ENCODE data around the gene RFPL2.

DNA sequence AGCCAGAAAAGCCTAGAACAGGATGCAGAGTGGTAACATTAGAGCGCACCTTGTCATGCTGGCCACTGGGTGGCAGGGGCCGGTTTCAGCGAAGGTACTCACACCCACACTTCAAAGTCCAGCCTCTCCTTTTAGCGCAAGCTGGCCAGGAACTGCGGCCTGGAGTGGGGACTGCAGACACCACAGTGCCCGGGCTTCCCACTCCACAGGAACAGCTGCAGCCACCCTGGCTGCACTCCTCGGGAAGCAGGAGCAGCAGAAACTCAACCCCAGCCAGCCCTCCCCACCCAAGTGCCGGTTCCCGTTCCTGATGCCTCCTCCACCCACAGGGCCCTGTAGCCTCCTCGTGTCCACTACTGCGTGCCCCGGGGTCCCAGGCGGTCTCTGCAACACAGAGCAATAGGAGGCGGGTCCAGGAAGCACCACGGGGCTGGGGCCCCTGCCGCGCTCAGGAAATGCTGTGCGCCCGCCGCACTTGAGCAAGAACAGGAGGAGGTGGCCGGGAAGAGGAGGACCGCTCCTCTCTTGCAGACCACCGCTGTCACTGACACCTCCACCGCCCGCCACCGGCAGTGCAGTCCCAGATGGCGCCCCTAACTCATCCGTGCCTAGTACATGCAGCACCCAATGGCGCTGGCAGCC is 2.2 kb downstream of the RFPL2 start:
- TF ChIP-seq CTCF (IDR thresholded peaks at IDR 0.05) (peak; percentile 69 to 78 (median 71)), POLR2A (IDR thresholded peaks at IDR 0.05) (no peak)
